Activated T-cell treated with anti-CD3 and anti-CD28 coated beads, Interleukin-2, amount 50 U/mL, for 4 hours (primary cell): ENCODE data around the gene ZNF397. TPM values are rescaled to one million over a fixed set of nuclear protein-coding genes. Genes with fewer than 3 reads are reported as not detected.
"Not testable (repeated sequence)": the region's sequence is repeated elsewhere in the genome, so short reads cannot be mapped to it uniquely, and the experiment has no call there.

Source experiments
- ATAC-seq, 2 donors: fragments of 200-7000 bp; cut with Tn5 transposase; one replicate each; pipeline ENCODE4 v1.10.0; 2021
- DNase-seq: peaks from one replicate; pipeline ENCODE4 v3.0.0-alpha.2; 2020
- H3K27me3 Mint-ChIP-seq: one replicate; pipeline ENCODE4 v1.8.0; 2021; ENCODE audit warnings: low read depth, mixed read lengths
- H3K36me3 Mint-ChIP-seq: one replicate; pipeline ENCODE4 v1.8.0; 2022; ENCODE audit warnings: mixed read lengths; ENCODE audit not compliant: insufficient read depth
- H3K4me1 Mint-ChIP-seq: one replicate; pipeline ENCODE4 v1.8.0; 2021; ENCODE audit warnings: low read depth, mixed read lengths
- H3K4me3 Mint-ChIP-seq: one replicate; pipeline ENCODE4 v1.8.0; 2021; ENCODE audit warnings: mild to moderate bottlenecking, moderate library complexity, mixed read lengths
- H3K9me3 Mint-ChIP-seq: one replicate; pipeline ENCODE4 v1.8.0; 2021; ENCODE audit warnings: mixed read lengths
- total RNA-seq, 3 donors: library from RNA; stranded (reverse); gene quantifications; one replicate each; pipeline ENCODE4 v1.2.1, GENCODE V29; 2021

ZNF397 gene
- total RNA-seq: 10 to 100 TPM; 14.3 to 14.9 (median 14.8) TPM

DNA sequence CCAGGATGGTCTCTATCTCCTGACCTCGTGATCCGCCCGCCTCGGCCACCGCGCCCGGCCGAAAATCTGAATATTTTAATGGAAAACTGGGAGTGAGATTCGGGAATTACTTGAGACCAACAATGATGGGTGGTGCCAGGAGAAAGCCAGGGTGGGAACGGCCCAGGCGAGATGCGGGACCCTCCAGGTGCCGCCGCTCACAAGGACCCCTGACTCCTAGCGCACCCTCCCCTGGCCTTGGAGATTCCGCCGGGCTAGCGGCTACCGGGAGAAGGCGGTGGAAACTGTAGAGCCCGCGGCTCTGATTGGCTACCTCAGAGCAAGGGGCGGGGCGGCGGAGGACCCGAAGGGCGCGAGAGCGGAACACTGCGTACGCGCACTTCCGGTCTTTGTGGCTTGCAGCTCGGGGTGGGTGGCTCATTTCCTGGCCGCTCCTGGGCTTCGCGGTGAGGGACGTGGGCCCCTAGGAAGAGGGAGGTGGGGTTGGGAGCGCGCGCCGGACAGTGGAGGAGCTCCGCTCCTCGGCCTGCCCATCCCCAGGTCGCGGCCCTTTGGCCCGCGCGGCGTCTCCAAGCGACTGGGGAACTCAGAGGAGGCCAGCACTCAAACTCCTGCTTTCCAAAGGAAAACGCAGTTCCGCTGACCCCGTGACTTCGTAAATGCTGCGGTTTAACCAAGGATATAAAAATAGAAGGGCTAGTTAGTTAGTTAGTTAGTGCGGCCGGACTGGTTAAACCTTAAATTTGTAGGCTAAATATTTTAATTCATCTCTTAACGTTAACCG is at the start of gene ZNF397:
ZNF397 (plus strand) TSS at position 371 of the 784 bp plus-strand sequence. CDS start 1,437 bp downstream, outside the sequence.
- Mint-ChIP-seq H3K27me3 (no peaks in the 10 kb centered on the region), H3K4me1 (peaks cover 17% of the 10 kb centered on the region), H3K9me3 (peaks cover 19% of the 10 kb centered on the region), H3K4me3 (peak within 1 kb of the TSS; percentile 96), H3K36me3 (peaks cover 34% of the 10 kb centered on the region)
- peak; percentile 94 for DNase-seq
- ATAC-seq: peak; percentile 99

DNA sequence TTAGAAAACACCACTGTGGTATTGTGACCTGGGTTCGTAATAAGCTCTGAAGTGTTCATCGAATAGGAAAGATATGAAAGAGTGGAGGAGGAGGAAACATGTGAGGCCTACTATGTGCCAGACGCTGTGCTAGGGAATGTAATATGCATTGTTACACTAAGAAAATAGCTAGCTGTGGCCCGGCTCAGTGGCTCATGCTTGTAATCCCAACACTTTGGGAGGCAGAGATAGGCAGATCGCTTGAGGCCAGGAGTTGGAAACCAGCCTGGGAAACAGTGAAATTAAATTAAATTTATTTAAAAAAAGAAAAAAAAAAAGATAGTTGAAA is 49.2 kb upstream of the ZNF397 start:
- DNase-seq (no peak), ATAC-seq (no peak)
- Mint-ChIP-seq H3K36me3 (no peaks in the 10 kb centered on the region), H3K9me3 (no peaks in the 10 kb centered on the region), H3K4me3 (no peak overlapping the region), H3K4me1 (no peaks in the 10 kb centered on the region), H3K27me3 (peaks cover 2% of the 10 kb centered on the region)

DNA sequence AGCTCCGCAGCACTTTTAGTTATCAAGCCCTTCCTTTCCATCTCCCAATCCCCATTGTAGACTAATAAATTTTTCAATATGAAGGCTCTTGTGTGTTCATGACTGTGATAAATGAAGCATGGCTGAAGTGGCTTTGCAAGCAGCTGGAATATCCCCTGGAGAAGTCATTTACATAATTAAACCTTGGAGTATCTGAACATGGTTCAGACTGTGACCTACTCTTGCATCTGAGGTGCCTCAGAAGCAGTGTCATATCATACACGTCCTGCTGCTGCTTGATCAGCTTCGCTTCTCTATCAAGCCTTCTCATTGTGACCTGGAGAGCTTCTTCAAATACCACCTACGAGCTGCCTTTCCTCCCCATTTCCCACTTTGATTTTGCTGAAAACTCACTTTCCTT is 48.4 kb upstream of the ZNF397 start:
- no peaks in the 10 kb centered on the region for H3K36me3 Mint-ChIP-seq
- no peak for DNase-seq
- no peak overlapping the region for H3K4me3 Mint-ChIP-seq
- H3K9me3 Mint-ChIP-seq: no peaks in the 10 kb centered on the region
- H3K27me3 Mint-ChIP-seq: no peaks in the 10 kb centered on the region
- ATAC-seq: no peak
- H3K4me1 Mint-ChIP-seq: no peaks in the 10 kb centered on the region

DNA sequence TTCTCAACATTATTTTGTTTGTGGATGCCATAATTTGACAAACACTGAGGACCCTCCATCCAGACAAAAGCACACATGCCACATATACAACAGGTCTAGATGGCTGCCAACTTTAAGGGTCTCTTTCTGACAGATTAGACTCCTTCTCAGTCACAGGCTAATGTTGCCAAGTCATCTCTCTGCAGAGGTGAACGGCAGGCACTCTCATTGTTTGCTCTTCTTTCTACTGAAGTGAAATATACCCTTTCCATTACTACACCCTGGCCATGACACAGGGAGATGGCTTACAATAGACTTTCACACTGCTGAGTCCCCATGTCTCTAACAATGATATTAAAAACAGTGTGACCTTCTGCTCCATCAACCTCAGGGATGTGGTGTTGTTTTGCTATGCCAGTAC is 47.5 kb upstream of the ZNF397 start:
- no peaks in the 10 kb centered on the region for H3K27me3 Mint-ChIP-seq
- ATAC-seq (no peak), DNase-seq (no peak)
- no peaks in the 10 kb centered on the region for H3K36me3 Mint-ChIP-seq
- no peak overlapping the region for H3K4me3 Mint-ChIP-seq
- no peaks in the 10 kb centered on the region for H3K9me3 Mint-ChIP-seq
- no peaks in the 10 kb centered on the region for H3K4me1 Mint-ChIP-seq

DNA sequence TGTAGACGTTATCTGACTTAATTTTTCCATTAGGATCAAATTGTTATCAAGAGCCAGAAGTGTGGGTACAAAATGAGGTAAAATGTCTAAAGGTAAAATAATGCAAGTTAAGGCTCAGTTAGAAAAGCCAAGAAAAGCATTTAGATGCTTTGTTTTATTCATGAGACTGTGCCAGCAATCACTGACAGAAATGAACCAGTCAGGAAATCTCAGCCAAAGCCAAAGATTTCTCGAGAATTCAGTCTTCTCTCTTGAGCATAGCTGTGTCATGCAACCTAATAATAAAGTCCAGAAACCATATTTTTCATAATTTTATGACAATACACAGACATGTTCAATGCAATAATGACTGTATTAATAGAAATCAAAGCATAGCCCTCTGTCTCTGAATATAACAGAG is 43.5 kb upstream of the ZNF397 start:
- no peak for ATAC-seq
- Mint-ChIP-seq H3K27me3 (peaks cover 8% of the 10 kb centered on the region), H3K4me3 (no peak overlapping the region), H3K36me3 (no peaks in the 10 kb centered on the region), H3K9me3 (no peaks in the 10 kb centered on the region), H3K4me1 (no peaks in the 10 kb centered on the region)
- no peak for DNase-seq

DNA sequence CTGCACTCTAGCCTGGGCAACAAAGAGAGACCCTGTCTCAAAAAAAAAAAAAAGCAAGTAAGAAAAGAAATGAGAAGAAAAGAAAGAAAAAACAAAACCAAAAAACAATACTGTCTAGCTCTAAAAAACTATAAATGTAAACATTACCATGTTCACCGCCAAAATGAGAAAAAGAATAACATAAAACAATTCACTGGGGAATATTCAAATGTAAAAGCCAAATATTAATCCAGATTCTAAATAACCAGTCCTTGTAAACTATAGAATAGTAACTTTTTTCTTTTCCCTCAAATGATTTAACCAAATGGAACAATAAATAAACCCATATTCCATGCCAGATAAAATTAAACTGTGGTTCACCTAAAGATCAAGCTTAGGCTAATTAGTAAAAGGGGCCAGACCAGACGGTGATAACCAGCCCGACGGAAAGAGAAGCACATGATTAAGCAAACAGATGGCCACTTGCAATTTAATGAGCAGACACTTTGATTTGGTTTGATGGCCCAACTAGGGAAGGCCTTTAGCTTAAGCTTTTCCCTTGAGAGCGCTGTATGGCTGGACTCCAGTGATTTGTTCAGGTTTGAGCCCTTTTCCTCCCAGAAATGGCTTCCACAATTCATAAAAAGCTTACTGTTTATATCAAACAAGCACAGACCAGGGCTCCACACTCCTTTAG is 39.4 kb upstream of the ZNF397 start:
- Mint-ChIP-seq H3K27me3 (peaks cover 8% of the 10 kb centered on the region), H3K4me1 (no peaks in the 10 kb centered on the region), H3K36me3 (no peaks in the 10 kb centered on the region), H3K4me3 (no peak overlapping the region), H3K9me3 (peaks cover 10% of the 10 kb centered on the region)
- DNase-seq (no peak), ATAC-seq (no peak)

DNA sequence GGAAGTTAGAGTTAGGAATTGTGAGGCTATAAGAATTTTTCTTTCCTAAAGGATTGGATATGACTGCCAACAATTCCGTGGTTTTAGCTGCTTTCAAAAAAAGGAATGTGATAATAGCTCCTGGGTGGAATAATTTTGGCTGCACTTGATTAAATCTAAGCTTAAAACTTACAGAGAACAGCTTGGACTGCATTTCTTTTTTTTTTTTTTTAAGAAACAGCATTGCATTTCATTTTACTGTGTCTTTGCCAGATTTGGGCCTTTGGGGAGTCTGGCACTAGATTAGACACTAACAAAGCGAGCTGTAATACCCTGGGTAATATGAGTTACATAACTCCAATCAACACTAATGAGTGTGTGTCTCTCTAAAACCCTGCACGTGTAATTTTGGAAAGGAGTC is 37.8 kb upstream of the ZNF397 start:
- Mint-ChIP-seq H3K4me3 (no peak overlapping the region), H3K9me3 (peaks cover 10% of the 10 kb centered on the region), H3K27me3 (peaks cover 8% of the 10 kb centered on the region), H3K4me1 (no peaks in the 10 kb centered on the region), H3K36me3 (no peaks in the 10 kb centered on the region)
- DNase-seq (no peak), ATAC-seq (no peak)

DNA sequence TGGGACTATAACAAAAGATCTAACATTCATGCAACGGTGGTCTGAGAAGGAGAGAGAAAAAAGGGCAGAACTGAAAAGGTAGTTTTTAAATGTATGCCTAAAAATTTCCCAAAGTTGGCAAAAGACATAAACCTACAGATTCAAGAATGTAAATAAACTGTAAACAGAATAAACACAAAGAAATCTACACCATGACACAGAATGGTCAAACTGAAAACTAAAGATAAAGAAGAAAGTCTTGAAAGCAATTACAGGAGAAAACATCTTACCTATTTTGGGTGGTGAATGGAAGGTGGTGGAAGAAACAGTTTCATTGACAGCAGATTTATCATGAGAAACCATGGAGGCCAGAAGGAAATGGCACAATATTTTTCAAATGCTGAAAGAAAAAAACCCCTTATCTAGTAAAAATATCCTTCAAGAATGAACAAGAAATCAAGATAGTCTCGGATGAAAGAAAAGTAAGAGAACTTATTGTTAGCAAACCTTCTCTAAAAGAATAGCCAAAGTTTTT is 35.6 kb upstream of the ZNF397 start:
- DNase-seq: no peak
- Mint-ChIP-seq H3K9me3 (peaks cover 10% of the 10 kb centered on the region), H3K27me3 (peaks cover 3% of the 10 kb centered on the region), H3K4me3 (no peak overlapping the region), H3K4me1 (no peaks in the 10 kb centered on the region), H3K36me3 (no peaks in the 10 kb centered on the region)
- ATAC-seq: no peak

DNA sequence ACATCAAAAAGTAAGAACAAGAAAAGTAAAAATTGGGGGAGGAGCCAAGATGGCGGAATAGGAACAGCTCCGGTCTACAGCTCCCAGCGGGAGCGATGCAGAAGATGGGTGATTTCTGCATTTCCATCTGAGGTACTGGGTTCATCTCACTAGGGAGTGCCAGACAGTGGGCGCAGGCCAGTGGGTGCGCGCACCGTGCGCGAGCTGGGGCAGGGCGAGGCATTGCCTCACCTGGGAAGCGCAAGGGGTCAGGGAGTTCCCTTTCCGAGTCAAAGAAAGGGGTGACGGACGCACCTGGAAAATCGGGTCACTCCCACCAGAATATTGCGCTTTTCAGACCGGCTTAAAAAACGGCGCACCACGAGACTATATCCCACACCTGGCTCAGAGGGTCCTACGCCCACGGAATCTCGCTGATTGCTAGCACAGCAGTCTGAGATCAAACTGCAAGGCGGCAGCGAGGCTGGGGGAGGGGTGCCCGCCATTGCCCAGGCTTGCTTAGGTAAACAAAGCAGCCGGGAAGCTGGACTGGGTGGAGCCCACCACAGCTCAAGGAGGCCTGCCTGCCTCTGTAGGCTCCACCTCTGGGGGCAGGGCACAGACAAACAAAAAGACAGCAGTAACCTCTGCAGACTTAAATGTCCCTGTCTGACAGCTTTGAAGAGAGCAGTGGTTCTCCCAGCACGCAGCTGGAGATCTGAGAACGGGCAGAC is 34.9 kb upstream of the ZNF397 start:
- not testable (repeated sequence) for DNase-seq, H3K27me3 Mint-ChIP-seq, H3K9me3 Mint-ChIP-seq, H3K4me3 Mint-ChIP-seq, H3K36me3 Mint-ChIP-seq, H3K4me1 Mint-ChIP-seq, ATAC-seq

DNA sequence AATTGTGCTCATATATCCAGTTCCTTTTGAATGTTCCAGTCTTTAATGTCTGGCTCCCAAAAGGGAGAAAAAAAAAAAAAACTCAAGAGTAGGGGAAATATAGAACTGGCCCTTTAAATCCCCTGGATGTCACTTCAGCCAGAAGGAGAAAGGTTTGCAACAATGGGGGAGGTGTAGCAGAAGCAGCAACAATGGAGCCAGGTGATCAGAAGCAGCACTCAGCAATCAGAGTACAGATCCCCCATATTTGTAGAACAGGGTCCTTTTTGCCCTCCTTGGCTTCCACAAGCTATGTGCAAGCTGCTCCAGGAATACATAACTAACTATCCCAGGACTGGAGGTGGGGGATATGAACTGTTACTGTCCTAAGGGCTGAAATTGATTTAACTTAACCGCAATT is 25.8 kb upstream of the ZNF397 start:
- Mint-ChIP-seq H3K4me3 (no peak overlapping the region), H3K36me3 (no peaks in the 10 kb centered on the region), H3K9me3 (no peaks in the 10 kb centered on the region), H3K27me3 (peaks cover 5% of the 10 kb centered on the region), H3K4me1 (no peaks in the 10 kb centered on the region)
- DNase-seq (no peak), ATAC-seq (no peak)

DNA sequence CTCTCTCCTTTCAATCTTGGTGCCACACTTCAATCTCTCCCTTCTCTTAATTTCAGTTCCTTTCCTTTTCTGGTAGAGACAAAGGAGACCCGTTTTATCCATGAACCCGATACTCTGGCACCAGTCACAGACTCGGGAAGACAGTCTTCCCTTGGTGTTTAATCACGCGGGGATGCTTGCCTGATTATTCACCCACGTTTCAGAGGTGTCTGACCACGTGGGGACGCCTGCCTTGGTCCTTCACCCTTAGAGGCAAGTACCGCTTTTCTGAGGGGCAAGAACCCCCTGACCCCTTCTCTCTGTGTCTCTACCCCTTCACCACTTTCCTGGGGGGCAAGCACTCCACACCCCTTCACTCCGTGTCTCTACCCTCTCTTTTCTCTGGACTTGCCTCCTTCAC is 24.2 kb upstream of the ZNF397 start:
- not testable (repeated sequence) for ATAC-seq, DNase-seq

DNA sequence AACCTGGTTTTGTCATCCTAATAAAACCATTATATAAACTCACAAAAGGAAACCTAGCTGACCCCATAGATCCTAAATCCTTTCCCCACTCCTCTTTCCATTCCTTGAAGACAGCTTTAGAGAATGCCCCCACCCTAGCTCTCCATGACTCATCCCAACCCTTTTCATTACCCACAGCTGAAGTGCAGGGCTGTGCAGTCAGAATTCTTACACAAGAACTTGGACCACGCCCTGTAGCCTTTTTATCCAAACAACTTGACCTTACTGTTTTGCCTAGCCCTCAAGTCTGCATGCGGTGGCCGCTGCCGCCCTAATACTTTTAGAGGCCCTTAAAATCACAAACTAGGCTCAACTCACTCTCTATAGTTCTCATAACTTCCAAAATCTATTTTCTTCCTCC is 21.5 kb upstream of the ZNF397 start:
- not testable (repeated sequence) for H3K4me3 Mint-ChIP-seq, H3K27me3 Mint-ChIP-seq, DNase-seq, H3K9me3 Mint-ChIP-seq, ATAC-seq, H3K36me3 Mint-ChIP-seq, H3K4me1 Mint-ChIP-seq

More for the DNA sequence above, 24.2 kb upstream of the ZNF397 start:
- H3K9me3 Mint-ChIP-seq, H3K36me3 Mint-ChIP-seq, H3K4me1 Mint-ChIP-seq, H3K27me3 Mint-ChIP-seq, H3K4me3 Mint-ChIP-seq: not testable (repeated sequence)

DNA sequence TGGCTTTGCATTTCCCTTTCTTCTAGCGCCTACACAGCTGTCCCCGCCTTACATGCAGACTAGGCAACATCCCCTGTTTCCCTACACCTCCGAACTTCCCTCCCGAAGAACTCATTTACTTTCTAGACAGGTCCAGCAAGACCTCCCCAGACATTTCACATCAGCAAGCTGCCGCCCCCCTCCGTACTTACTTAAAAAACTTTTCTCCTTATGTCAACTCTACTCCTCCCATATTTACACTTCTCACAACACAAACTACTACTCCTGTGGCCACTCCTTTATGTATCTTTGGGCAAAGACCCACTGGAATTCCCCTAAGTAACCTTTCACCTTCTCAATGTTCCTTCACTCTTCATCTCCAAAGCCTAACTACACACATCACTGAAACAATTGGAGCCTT is 20.4 kb upstream of the ZNF397 start:
- Mint-ChIP-seq H3K9me3 (no peaks in the 10 kb centered on the region), H3K27me3 (peaks cover 8% of the 10 kb centered on the region), H3K4me3 (no peak overlapping the region), H3K36me3 (no peaks in the 10 kb centered on the region), H3K4me1 (no peaks in the 10 kb centered on the region)
- DNase-seq (no peak), ATAC-seq (no peak)

DNA sequence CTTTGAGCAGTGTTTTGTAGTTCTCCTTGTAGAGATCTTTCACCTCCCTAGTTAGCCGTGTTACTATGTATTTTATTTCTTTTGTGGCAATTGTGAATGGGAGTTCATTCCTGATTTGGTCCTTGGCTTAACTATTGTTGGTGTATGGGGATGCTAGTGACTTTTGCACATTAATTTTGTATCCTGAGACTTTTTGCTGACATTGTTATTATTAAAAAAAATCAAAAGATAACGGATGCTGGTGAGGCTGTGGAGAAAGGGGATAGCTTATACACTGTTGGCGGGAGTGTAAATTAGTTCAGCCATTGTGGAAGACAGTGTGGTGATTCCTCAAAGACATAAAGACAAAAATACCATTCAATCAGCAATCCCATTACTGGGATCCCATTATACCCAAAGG is 17.0 kb upstream of the ZNF397 start:
- Mint-ChIP-seq H3K9me3 (no peaks in the 10 kb centered on the region), H3K27me3 (peaks cover 3% of the 10 kb centered on the region), H3K36me3 (no peaks in the 10 kb centered on the region), H3K4me3 (no peak overlapping the region), H3K4me1 (no peaks in the 10 kb centered on the region)
- DNase-seq (no peak), ATAC-seq (no peak)
